Dedifferentiated amniotic fluid mesenchymal stem cell (primary cell): ENCODE data around the gene BOK.
"Not testable (repeated sequence)": the region's sequence is repeated elsewhere in the genome, so short reads cannot be mapped to it uniquely, and the experiment has no call there.

Experiments
- DNase-seq: peaks from one replicate; pipeline ENCODE4 v3.0.0-alpha.2; 2016; ENCODE audit errors: extremely low spot score

BOK gene

GRCh38 chr2:241558532-241559322, at the start of gene BOK:
Gene BOK (plus strand): TSS chr2:241558745. CDS start chr2:241559484, 739 bp downstream.
- peak; percentile 50 for DNase-seq

GRCh38 chr2:241509155-241509784, 49.3 kb upstream of the BOK start:
- no peak for DNase-seq

DNA sequence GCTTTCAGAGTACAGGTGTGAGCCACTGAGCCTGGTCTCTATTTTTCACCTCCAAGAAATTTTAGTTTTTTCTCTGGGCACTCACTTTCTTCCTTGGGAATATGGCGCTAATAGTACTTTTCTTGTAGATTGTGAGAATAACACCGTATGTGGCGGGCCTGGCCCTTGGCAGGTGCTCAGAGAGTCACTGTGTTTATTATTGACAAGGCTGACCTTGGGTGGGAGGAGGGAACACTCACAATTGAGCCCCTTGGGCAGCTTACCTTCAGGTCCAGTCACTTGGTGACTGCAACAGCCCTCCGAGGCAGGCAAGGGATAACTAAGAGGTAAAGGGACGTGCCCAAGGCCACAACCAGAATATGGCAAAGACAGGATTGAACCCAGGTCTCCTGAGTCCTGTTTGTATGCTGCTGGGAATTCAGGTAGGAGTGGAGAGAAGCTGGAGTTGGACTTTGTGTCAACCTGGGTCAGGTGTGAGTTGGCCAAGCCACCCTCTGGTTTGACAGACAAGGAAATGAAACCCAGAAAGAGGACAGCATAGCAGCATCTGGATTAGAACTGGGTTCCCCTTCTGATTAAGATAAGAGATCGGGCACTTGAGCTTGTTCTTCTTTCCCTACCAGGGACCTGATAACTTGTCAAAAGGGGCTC, 47.3 kb upstream of the BOK start:
- no peak for DNase-seq

- DNase-seq, result no peak
These were observed 44.0 kb upstream of the BOK start for GRCh38 chr2:241514553-241514952.

DNA sequence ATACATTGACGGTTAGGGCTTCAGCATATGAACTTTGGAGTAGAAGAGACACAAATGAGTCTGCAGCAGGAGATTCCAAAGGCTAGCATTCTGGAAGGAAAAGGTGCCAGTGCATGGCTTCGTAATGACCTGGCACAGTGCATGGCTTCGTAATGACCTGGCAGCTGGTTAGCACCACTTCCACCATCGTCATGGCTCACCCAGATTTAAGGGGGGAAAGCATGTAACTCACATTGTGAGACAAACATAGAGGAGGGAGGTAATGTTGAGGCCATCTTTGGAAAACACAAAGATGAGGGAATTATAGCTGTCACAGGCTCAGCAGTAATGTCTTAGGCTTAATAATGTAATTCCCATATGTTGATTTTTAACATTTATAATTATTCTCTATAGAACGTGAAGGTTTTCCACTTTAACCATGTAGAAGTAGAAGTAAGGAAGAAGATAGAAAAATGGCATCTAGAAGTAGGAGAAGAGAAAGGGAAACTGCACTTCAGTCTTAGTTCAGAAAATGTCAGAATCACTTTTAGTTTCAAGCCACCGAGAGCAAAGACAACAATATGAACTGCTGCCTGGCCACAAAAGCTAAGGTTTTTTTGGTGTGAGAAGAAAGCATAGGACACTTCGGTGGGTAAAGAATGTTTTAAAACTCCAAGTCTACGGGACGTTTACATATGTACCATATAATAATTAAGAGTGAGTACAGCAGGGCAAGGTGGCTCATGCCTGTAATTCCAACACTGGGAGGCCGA, 43.4 kb upstream of the BOK start:
- DNase-seq, result no peak

GRCh38 chr2:241516520-241516965, 42.0 kb upstream of the BOK start:
- no peak for DNase-seq

- DNase-seq, result no peak
These were observed 41.2 kb upstream of the BOK start for GRCh38 chr2:241517297-241517696.

DNA sequence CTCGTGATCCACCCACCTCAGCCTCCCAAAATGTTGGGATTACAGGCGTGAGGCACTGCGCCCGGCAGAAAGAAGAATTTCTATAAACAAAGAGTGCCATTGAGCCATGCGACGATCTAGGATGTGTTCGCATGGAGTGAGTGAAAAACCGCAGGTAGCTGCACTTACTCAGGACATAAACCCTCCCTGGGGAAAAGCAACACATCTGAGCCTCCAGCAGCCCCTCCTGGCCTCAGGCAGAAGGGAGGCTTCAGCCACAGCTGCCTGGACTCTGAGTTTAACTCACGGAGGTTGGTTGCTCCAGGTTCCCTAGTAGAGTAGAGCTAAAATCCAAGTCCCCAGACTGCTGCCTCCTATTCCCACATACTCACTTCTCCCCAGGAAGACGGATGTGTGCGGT, 38.9 kb upstream of the BOK start:
- DNase-seq, result no peak

GRCh38 chr2:241522477-241522876, 36.1 kb upstream of the BOK start:
- DNase-seq, result no peak

- DNase-seq, result not testable (repeated sequence)
These were observed 32.4 kb upstream of the BOK start for GRCh38 chr2:241525818-241526780.

DNA sequence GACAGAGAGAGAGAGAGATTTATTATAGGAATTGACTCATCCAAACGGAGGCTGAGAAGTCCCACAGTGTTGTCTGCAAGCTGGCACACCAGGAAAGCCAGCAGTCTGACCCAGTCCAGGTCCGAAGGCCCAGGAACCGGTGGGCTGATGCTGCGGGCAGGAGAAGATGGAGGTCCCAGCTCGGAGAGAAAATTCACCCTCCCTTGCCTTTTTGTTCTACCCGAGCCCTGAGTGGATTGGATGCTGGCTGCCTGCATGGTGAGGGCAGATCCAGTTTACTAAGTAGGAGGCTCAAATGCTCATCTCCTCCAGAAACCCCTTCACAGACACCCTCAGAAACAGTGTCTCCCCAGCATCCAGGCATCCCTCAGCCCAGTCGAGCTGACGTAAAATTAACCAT, 28.0 kb upstream of the BOK start:
- DNase-seq, result no peak

DNA sequence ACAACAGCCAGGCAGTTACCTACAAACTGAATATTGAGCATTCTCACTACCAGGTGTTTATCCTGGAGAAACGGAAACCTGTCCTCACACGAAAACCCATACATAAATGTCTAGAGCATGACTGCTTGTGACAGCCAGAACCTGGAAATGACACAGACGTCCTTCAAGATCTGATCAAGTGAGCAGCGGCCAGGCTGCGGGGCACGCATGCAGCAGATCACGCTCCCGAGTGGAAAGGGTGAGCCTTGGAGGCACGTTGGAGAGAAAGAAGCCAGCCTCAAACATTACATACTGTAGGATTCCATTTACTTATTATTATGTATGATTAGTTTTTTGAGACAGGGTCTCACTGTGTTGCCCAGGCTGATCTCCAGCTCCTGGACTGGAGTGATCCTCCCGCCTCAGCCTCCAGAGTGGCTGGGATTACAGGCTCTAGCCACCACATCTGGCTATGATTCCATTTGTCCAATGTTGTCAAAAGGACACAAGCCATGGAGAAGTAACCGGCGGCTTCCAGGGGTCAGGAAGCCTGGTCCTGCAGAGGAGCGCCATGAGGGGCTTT, 27.3 kb upstream of the BOK start:
- DNase-seq, result no peak

DNA sequence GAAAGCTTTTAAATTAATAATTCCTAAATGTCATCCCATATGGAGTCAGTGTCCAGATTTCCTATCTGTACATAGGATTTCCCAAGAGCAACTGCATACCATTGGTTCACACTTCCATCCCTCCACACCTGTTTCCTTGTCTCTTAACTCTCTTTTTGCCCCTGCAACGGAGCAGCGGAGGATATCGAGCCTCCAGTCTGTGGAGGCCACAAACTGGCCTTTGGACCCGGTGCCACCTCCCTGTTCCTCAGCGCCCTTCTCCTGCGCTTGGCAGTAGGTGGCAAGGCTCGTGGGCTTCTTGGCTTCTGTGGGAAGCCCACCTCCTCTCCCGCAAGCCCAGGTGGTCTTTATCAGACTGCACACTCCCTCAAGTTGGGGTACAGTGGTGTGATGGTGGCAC, 26.4 kb upstream of the BOK start:
- no peak for DNase-seq

- DNase-seq, result no peak
These were observed 25.6 kb upstream of the BOK start for GRCh38 chr2:241532733-241533601.

DNA sequence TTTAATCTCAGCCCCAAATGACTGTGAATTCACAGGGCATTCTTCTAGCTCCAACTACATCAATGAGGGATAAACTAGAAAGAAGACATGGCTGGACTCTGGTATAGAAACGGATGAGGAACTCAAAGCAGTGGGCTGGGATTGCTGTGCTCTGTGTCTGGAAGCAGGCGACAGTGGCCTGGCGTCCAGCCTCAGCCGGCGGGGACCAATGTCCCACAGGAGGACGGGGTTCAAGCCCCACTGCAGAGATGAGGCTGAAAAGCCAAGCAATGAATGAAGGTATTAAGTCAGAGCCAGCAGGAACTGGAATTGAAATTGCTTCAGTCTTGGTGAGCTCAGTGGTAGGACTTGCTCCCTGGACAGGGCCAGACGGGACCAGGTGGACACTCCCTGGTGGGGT, 24.3 kb upstream of the BOK start:
- DNase-seq, result no peak

DNA sequence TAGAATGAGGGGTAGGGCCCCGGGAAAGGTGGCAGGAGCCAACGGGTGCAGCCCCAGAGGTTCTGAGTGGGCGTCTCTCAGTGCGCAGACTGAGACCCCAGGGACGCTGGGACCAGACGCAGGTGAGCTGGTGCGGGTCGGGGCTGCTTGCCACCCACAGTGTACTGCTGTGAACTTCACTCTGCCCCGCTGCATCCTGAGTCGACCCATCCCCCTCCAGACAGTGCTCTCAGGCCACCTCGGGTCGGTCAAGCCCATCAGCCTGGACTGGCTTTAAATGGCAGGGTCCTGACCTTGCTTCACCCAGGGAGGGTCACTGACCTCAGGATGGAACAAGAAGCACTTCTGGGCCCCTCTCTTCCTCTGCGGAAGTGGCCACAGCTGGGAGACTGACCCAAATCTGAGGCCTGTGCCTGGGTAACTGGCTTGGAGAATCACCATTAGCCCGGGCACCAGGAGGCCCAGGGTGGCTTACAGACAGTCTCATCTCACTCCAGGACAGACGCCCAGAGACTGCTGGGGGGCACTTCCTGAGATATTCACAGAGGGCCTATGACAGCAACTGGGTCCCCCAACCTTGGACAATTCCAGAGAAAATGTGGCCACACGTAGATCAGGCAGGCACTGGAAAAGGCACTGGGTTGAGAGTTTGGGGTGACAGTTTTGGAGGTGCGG, 23.7 kb upstream of the BOK start:
- DNase-seq, result no peak

DNA sequence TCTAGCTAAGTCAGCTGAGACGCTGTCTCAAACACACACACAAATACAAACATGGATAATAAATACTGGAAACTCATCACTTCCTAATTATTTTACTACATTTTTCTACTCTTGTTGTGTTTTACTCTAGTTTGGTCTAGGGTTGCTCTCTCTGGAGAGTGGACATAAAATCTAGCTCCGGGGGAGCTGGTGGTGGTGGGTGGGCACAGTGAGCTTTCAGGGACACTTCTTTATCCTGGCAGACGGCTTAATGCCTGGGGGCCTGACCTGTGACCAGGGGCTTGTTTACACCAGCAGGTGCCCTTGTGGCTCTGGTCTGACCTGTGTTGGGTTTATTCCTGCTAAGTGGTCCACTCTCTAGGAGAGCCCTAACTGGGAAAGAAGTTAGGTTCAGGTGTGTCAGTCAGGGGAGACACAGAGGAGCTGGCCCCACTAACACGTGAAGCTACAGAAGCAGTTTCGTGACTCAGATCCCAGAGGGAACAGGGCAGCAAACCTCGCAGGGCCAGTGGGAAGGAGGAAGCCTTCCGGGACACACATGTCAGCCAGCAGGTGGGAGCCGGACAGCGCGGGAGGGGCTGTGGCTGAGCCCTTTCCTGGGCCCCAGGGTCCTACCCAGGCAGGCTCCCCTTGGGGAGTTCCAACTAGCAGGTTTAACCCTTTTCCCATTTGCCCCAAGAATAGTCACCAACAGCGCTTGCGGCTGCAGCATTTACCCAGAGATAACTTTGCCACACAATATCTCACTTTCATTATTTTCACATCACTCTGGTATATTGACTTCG, 22.5 kb upstream of the BOK start:
- DNase-seq, result no peak
